Upper lobe of right lung (tissue), 1 donor: ENCODE measurements around the gene DEF6. TPM values are rescaled to one million over a fixed set of nuclear protein-coding genes. Genes with fewer than 3 reads are reported as not detected.

Experiments used
- ATAC-seq: fragments of 200-7000 bp; cut with Tn5 transposase; one replicate; pipeline ENCODE4 v1.9.1; 2020; ENCODE audit warnings: mild to moderate bottlenecking, moderate library complexity
- DNase-seq: peaks from one replicate; pipeline ENCODE4 v3.0.0-alpha.2; 2020
- H3K27ac ChIP-seq: fragments of 200-600 bp; one replicate; pipeline ENCODE4 v1.8.0; 2022
- H3K27me3 ChIP-seq: fragments of 200-600 bp; one replicate; pipeline ENCODE4 v1.8.0; 2022; ENCODE audit warnings: mild to moderate bottlenecking
- H3K36me3 ChIP-seq: fragments of 200-600 bp; one replicate; pipeline ENCODE4 v1.8.0; 2022
- H3K4me1 ChIP-seq: fragments of 200-600 bp; one replicate; pipeline ENCODE4 v1.8.0; 2022
- H3K4me3 ChIP-seq: fragments of 200-600 bp; one replicate; pipeline ENCODE4 v1.8.0; 2022; ENCODE audit warnings: mild to moderate bottlenecking
- H3K9me3 ChIP-seq: fragments of 200-600 bp; one replicate; pipeline ENCODE4 v1.8.0; 2022
- intact Hi-C: fragments of 100-400 bp; cut with DNase I; formaldehyde crosslinking; loops from one replicate; pipeline ENCODE4 v1.11.0; 2022
- total RNA-seq: library from RNA; stranded (reverse); fragmentation: NEBNext Ultra II Directional; extraction: Animal tissue kit (Norgen Biotek cat#: 25700); gene quantifications from one replicate; pipeline ENCODE4 v1.2.1, GENCODE V29; 2021
- TF ChIP-seq, protein P1 (sequence below): fragments of 200-600 bp; IDR thresholded peaks from one replicate; pipeline ENCODE4 v1.8.0; 2022; ENCODE audit warnings: antibody characterized with exemption
- donor health status: DM: no; HTN: yes; CAD: no; lungs with severe emphysema.

DEF6 gene
- total RNA-seq, 1 donor from 2014 or later = 17.4 TPM

DNA sequence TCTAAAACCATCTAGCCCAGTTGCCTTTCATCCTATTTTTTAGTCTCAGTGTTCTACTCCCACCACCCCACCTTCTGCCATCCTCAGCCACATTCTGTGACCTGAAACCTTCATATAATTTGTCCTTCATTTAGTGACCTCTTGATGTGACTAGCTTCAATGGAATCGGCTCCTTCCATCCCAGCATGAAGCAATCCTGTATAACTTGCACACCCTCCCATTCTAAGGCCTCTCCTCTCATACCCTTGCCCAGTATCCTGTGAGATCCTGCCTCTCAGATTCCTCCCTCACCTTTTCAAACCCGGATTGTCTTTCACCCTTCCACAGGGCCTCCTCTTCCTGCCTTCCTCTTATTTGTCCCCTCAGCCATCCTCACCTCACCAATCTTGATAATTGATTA, 35.0 kb upstream of the DEF6 start:
- no peak for DNase-seq
- Histone ChIP-seq H3K9me3 (no peaks in the 10 kb centered on the region), H3K4me3 (no peak overlapping the region), H3K27me3 (no peaks in the 10 kb centered on the region), H3K4me1 (peaks cover 26% of the 10 kb centered on the region), H3K36me3 (no peaks in the 10 kb centered on the region), H3K27ac (no peak overlapping the region)
- TF ChIP-seq, protein P1, sequence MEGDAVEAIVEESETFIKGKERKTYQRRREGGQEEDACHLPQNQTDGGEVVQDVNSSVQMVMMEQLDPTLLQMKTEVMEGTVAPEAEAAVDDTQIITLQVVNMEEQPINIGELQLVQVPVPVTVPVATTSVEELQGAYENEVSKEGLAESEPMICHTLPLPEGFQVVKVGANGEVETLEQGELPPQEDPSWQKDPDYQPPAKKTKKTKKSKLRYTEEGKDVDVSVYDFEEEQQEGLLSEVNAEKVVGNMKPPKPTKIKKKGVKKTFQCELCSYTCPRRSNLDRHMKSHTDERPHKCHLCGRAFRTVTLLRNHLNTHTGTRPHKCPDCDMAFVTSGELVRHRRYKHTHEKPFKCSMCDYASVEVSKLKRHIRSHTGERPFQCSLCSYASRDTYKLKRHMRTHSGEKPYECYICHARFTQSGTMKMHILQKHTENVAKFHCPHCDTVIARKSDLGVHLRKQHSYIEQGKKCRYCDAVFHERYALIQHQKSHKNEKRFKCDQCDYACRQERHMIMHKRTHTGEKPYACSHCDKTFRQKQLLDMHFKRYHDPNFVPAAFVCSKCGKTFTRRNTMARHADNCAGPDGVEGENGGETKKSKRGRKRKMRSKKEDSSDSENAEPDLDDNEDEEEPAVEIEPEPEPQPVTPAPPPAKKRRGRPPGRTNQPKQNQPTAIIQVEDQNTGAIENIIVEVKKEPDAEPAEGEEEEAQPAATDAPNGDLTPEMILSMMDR = no peak
- intact Hi-C loops = no loop called here
- ATAC-seq = no peak

DNA sequence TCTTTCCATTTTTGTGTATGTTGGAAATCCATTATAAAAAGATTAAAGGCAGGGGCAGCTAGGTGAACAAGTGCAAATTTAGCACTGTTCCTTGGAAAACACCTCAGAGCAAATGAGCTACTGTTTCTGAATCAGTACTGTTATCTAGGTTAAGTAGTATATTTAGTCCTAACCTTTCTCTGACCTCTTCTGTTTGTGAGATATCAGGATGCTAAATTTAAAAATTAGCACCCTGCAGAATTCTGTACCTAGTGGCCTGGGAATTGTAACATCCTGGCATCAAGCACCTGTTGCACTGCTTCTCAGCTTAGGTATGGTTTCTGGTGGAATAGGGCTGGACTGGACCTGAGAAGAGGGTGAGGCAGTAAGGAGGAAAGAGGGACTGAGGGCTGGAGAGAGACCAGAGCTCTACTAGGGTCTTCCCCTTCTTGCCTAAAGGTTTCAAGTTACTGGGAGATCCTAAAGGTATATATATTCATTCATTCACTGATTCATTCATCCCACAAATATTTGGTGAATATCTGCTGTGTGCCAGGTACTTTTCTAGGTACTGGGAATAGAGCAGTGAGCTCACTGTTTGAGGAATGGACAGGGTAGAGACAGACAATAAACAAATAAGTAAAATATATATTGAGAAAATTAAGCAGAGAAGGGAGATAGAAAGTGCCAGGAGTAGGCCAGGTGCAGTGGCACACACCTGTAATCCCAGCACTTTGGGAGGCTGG, 32.9 kb upstream of the DEF6 start:
- no peaks in the 10 kb centered on the region for H3K9me3 ChIP-seq
- no peaks in the 10 kb centered on the region for H3K36me3 ChIP-seq
- H3K4me1 ChIP-seq = peaks cover 17% of the 10 kb centered on the region
- H3K4me3 ChIP-seq = no peak overlapping the region
- DNase-seq = no peak
- intact Hi-C loops = no loop called here
- TF ChIP-seq, protein P1 = no peak
- no peak for ATAC-seq
- H3K27me3 ChIP-seq = no peaks in the 10 kb centered on the region
- H3K27ac ChIP-seq = no peak overlapping the region

DNA sequence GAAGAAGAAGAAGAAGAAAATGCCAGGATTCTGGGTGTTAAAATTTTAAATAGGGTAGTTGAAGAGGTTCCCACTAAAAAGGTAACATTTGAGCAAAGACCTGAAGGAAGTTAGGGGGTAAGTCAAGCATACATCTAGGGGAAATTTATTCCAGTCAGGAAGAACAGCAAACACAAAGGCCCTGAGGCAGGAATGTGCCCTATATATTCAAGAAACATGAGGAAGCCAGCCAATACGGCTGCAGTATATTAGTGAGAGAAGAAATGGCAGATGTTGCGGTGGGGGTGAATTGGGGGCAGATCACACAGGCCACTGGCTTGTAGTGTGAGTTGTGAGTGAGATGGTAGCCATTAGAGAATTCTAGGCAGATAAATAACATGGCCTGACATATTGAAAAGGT, 32.1 kb upstream of the DEF6 start:
- Histone ChIP-seq H3K27me3 (no peaks in the 10 kb centered on the region), H3K4me3 (no peak overlapping the region), H3K9me3 (no peaks in the 10 kb centered on the region), H3K4me1 (peaks cover 17% of the 10 kb centered on the region), H3K27ac (no peak overlapping the region), H3K36me3 (no peaks in the 10 kb centered on the region)
- TF ChIP-seq, protein P1 = no peak
- intact Hi-C loops = no loop called here
- ATAC-seq = no peak
- DNase-seq = no peak

DNA sequence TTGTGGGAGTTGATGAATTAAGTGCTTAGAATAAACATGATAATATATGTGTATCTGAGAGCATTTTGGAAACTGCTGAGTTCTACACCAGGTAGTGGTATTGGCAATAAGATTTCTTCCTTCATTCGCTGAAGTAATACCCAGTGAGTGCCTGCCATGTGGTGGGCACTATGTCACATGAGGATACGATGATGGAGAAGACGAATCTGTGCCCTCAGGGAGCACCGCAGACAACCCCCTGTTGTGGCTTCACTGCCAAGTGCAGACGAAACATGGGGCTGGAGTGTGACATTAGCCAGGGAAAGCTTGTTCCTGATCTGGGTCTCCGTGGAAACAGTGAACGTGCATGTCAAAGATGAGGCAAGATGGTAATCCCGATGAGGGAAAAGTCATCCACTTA, 30.2 kb upstream of the DEF6 start:
- TF ChIP-seq, protein P1 = no peak
- Histone ChIP-seq H3K4me1 (peaks cover 13% of the 10 kb centered on the region), H3K9me3 (no peaks in the 10 kb centered on the region), H3K36me3 (no peaks in the 10 kb centered on the region), H3K27me3 (no peaks in the 10 kb centered on the region), H3K4me3 (no peak overlapping the region), H3K27ac (no peak overlapping the region)
- ATAC-seq = no peak
- intact Hi-C loops = no loop called here
- DNase-seq = no peak

DNA sequence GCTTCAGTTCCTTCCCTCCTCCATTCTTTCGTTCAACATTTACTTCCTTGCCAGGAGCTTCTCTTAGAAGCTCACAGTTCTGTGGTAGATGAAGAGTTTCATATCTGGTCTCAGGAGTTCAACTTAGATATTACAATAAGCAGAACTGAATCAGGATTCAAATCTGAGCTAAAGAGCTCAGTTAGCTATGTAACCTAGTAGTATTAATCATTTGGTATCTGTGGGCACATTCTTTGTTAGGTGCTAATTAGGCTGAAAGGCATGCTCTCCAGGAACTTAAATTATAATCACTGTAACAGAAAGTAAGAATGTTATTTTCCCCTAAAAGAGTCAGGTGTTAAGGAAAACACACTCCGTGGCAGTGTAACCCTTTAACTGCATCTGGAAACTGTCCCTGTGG, 29.7 kb upstream of the DEF6 start:
- H3K27ac ChIP-seq = no peak overlapping the region
- TF ChIP-seq, protein P1 = no peak
- DNase-seq (no peak), ATAC-seq (no peak)
- H3K36me3 ChIP-seq = no peaks in the 10 kb centered on the region
- no peaks in the 10 kb centered on the region for H3K27me3 ChIP-seq
- intact Hi-C loops = no loop called here
- H3K9me3 ChIP-seq = no peaks in the 10 kb centered on the region
- no peak overlapping the region for H3K4me3 ChIP-seq
- peaks cover 13% of the 10 kb centered on the region for H3K4me1 ChIP-seq

DNA sequence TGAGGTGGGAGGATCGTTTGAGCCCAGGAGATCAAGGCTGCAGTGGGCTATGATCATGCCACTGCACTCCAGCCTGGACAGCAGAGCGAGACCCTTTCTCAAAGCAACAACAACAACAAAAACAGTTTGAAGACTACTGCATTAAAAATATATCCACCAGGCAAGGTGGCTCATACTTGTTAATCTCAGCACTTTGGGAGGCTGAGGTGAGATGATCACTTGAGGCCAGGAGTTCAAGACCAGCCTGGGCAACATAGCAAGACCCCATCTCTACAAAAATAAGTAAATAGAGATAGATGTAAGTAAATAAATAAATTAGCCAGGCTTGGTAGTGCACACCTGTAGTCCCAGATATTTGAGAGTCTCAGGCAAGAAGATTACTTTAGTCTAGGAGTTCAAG, 25.6 kb upstream of the DEF6 start:
- H3K4me1 ChIP-seq = peaks cover 11% of the 10 kb centered on the region
- no peaks in the 10 kb centered on the region for H3K9me3 ChIP-seq
- H3K36me3 ChIP-seq = no peaks in the 10 kb centered on the region
- TF ChIP-seq, protein P1 = no peak
- intact Hi-C loops = no loop called here
- H3K4me3 ChIP-seq = no peak overlapping the region
- H3K27ac ChIP-seq = no peak overlapping the region
- DNase-seq = no peak
- no peaks in the 10 kb centered on the region for H3K27me3 ChIP-seq
- no peak for ATAC-seq
